D721Med (cell line): ENCODE measurements around the gene TBK1.

Experiments
- DNase-seq: peaks from one replicate; pipeline ENCODE4 v3.0.0; 2011; ENCODE audit warnings: low spot score; ENCODE audit not compliant: insufficient read length
- FAIRE-seq: peaks from 2 replicates; lab custom pipeline; 2011; peaks lifted over from hg19 to GRCh38; lab: Jason Lieb, UNC
- CTCF ChIP-seq: IDR thresholded peaks from 2 replicates; pipeline ENCODE4 v1.5.1; 2012; ENCODE audit warnings: mild to moderate bottlenecking, control low read depth; ENCODE audit not compliant: insufficient read depth; ENCODE audit errors: missing control alignments

The TBK1 gene

GRCh38 chr12:64461634-64462414, 9.9 kb downstream of the TBK1 start:
- no peak for TF ChIP-seq CTCF
- FAIRE-seq: no peak
- no peak for DNase-seq

- no peak for TF ChIP-seq CTCF
- no peak for DNase-seq
- FAIRE-seq: no peak
Observed at GRCh38 chr12:64466178-64466577, 14.3 kb downstream of the TBK1 start.

- DNase-seq: no peak
- FAIRE-seq: no peak
- no peak for TF ChIP-seq CTCF
Observed at GRCh38 chr12:64468966-64469365, 17.0 kb downstream of the TBK1 start.

- no peak for TF ChIP-seq CTCF
- FAIRE-seq (no peak), DNase-seq (no peak)
Observed at GRCh38 chr12:64469455-64470142, 17.7 kb downstream of the TBK1 start.

GRCh38 chr12:64470495-64470894, 18.6 kb downstream of the TBK1 start:
- no peak for FAIRE-seq

GRCh38 chr12:64473176-64473575, 21.3 kb downstream of the TBK1 start:
- FAIRE-seq: no peak
- no peak for TF ChIP-seq CTCF
- DNase-seq: no peak

More at GRCh38 chr12:64470495-64470894, 18.6 kb downstream of the TBK1 start:
- TF ChIP-seq CTCF: no peak
- DNase-seq: no peak

- no peak for FAIRE-seq
Observed at GRCh38 chr12:64475518-64475917, 23.6 kb downstream of the TBK1 start.

More at GRCh38 chr12:64475518-64475917, 23.6 kb downstream of the TBK1 start:
- no peak for TF ChIP-seq CTCF
- DNase-seq: no peak
